HUES6 (cell line): ENCODE data around the gene MYH9.
"Not testable (repeated sequence)": the region's sequence is repeated elsewhere in the genome, so short reads cannot be mapped to it uniquely, and the experiment has no call there.

Source experiments
- H3K27ac ChIP-seq: 2 replicates; pipeline ENCODE4 v1.7.0; 2013; ENCODE audit warnings: low read depth, mild to moderate bottlenecking, low read length, inconsistent platforms
- H3K27me3 ChIP-seq: 2 replicates; pipeline ENCODE4 v1.6.1; 2013; ENCODE audit warnings: low read length; ENCODE audit not compliant: control insufficient read depth, insufficient read depth
- H3K36me3 ChIP-seq: 2 replicates; pipeline ENCODE4 v1.6.1; 2013; ENCODE audit warnings: low read length; ENCODE audit not compliant: control insufficient read depth, insufficient read depth
- H3K4me1 ChIP-seq: 2 replicates; pipeline ENCODE4 v1.6.1; 2013; ENCODE audit warnings: low read length; ENCODE audit not compliant: control insufficient read depth, insufficient read depth
- H3K4me3 ChIP-seq: 2 replicates; pipeline ENCODE4 v1.5.1; 2013; ENCODE audit warnings: low read depth, low read length
- H3K9ac ChIP-seq: one replicate; pipeline ENCODE4 v1.6.1; 2013; ENCODE audit warnings: mild to moderate bottlenecking, low read length
- H3K9me3 ChIP-seq: 2 replicates; pipeline ENCODE4 v1.6.1; 2013; ENCODE audit warnings: low read depth, low read length; ENCODE audit not compliant: control insufficient read depth, insufficient read depth

The MYH9 gene

GRCh38 chr22:36424466-36424865, 36.7 kb upstream of the MYH9 start:
- peaks cover 19% of the 10 kb centered on the region for H3K4me1 ChIP-seq
- not testable (repeated sequence) for H3K27me3 ChIP-seq, H3K9ac ChIP-seq, H3K4me3 ChIP-seq, H3K27ac ChIP-seq, H3K9me3 ChIP-seq, H3K36me3 ChIP-seq

GRCh38 chr22:36423461-36424404, 36.0 kb upstream of the MYH9 start:
- Histone ChIP-seq H3K36me3 (no peaks in the 10 kb centered on the region), H3K27me3 (no peaks in the 10 kb centered on the region), H3K27ac (no peak overlapping the region; the same call in 1 of the 2 replicates), H3K9me3 (no peaks in the 10 kb centered on the region), H3K4me3 (no peak overlapping the region), H3K4me1 (peaks cover 23% of the 10 kb centered on the region), H3K9ac (no peak overlapping the region)

GRCh38 chr22:36422287-36423014, 34.7 kb upstream of the MYH9 start:
- H3K9me3 ChIP-seq, result no peaks in the 10 kb centered on the region
- no peaks in the 10 kb centered on the region for H3K27me3 ChIP-seq
- H3K4me1 ChIP-seq, result peaks cover 23% of the 10 kb centered on the region
- no peaks in the 10 kb centered on the region for H3K36me3 ChIP-seq
- H3K27ac ChIP-seq, result no peak overlapping the region
- no peak overlapping the region for H3K9ac ChIP-seq
- no peak overlapping the region for H3K4me3 ChIP-seq

- Histone ChIP-seq H3K4me1 (peaks cover 11% of the 10 kb centered on the region), H3K27ac (peak overlapping the region; percentile 53; the same call in 1 of the 2 replicates), H3K36me3 (no peaks in the 10 kb centered on the region), H3K9ac (peak overlapping the region; percentile 1), H3K27me3 (no peaks in the 10 kb centered on the region), H3K4me3 (no peak overlapping the region), H3K9me3 (no peaks in the 10 kb centered on the region)
These were observed 32.4 kb upstream of the MYH9 start for GRCh38 chr22:36419912-36420882.

- Histone ChIP-seq H3K27ac (peak overlapping the region; percentile 53; the same call in 1 of the 2 replicates), H3K36me3 (no peaks in the 10 kb centered on the region), H3K9me3 (no peaks in the 10 kb centered on the region), H3K27me3 (no peaks in the 10 kb centered on the region), H3K4me1 (peaks cover 11% of the 10 kb centered on the region), H3K9ac (peak overlapping the region; percentile 22), H3K4me3 (no peak overlapping the region)
These were observed 31.6 kb upstream of the MYH9 start for GRCh38 chr22:36419177-36419911.

GRCh38 chr22:36417281-36417686, 29.5 kb upstream of the MYH9 start:
- Histone ChIP-seq H3K27ac (no peak overlapping the region), H3K9ac (no peak overlapping the region), H3K27me3 (no peaks in the 10 kb centered on the region), H3K36me3 (no peaks in the 10 kb centered on the region), H3K4me3 (no peak overlapping the region), H3K4me1 (peaks cover 18% of the 10 kb centered on the region), H3K9me3 (no peaks in the 10 kb centered on the region)

- no peaks in the 10 kb centered on the region for H3K9me3 ChIP-seq
- H3K27ac ChIP-seq, result no peak overlapping the region
- peaks cover 20% of the 10 kb centered on the region for H3K4me1 ChIP-seq
- no peaks in the 10 kb centered on the region for H3K36me3 ChIP-seq
- no peaks in the 10 kb centered on the region for H3K27me3 ChIP-seq
- no peak overlapping the region for H3K4me3 ChIP-seq
- no peak overlapping the region for H3K9ac ChIP-seq
These were observed 27.8 kb upstream of the MYH9 start for GRCh38 chr22:36415415-36416168.

GRCh38 chr22:36413022-36413775, 25.4 kb upstream of the MYH9 start:
- H3K9me3 ChIP-seq, result no peaks in the 10 kb centered on the region
- H3K27me3 ChIP-seq, result no peaks in the 10 kb centered on the region
- peaks cover 18% of the 10 kb centered on the region; the same call in 1 of the 2 replicates for H3K4me1 ChIP-seq
- no peak overlapping the region for H3K27ac ChIP-seq
- peak overlapping the region; percentile 5 for H3K9ac ChIP-seq
- H3K36me3 ChIP-seq, result no peaks in the 10 kb centered on the region
- no peak overlapping the region for H3K4me3 ChIP-seq

- Histone ChIP-seq H3K27me3 (no peaks in the 10 kb centered on the region), H3K4me3 (no peak overlapping the region), H3K4me1 (peaks cover 18% of the 10 kb centered on the region; the same call in 1 of the 2 replicates), H3K9me3 (no peaks in the 10 kb centered on the region), H3K27ac (no peak overlapping the region), H3K36me3 (no peaks in the 10 kb centered on the region), H3K9ac (no peak overlapping the region)
These were observed 24.0 kb upstream of the MYH9 start for GRCh38 chr22:36411589-36412258.
